ENCODE measurements around the gene PTPRU.
"Not testable (repeated sequence)": the region's sequence is repeated elsewhere in the genome, so short reads cannot be mapped to it uniquely, and the experiment has no call there.

Gene PTPRU

GRCh38 chr1:29282924-29283803 is 46.8 kb downstream of the PTPRU start:
- peak in 1 of 10 donors; percentile 67 for DNase-seq
- intact Hi-C loops (cut with DNase I) = no loop called here

GRCh38 chr1:29283804-29284195 is 47.5 kb downstream of the PTPRU start:
- intact Hi-C loops (cut with DNase I) = no loop called here
- DNase-seq = peak in 1 of 10 donors; percentile 62

- peak in 1 of 10 donors; percentile 52 for DNase-seq
- intact Hi-C loops (cut with DNase I) = no loop called here
These were observed 48.1 kb downstream of the PTPRU start for GRCh38 chr1:29284286-29284960.

- DNase-seq = peak in 1 of 10 donors; percentile 54
- intact Hi-C loops (cut with DNase I) = no loop called here
These were observed 48.7 kb downstream of the PTPRU start for GRCh38 chr1:29284961-29285560.

- peak in 1 of 10 donors; percentile 62 for DNase-seq
- intact Hi-C loops (cut with DNase I) = no loop called here
These were observed 49.4 kb downstream of the PTPRU start for GRCh38 chr1:29285771-29286170.

GRCh38 chr1:29286194-29286767 is 50.0 kb downstream of the PTPRU start:
- intact Hi-C loops (cut with DNase I) = no loop called here
- peak in 1 of 10 donors; percentile 67 for DNase-seq

- peak in 1 of 10 donors; percentile 67 for DNase-seq
- intact Hi-C loops (cut with DNase I) = no loop called here
These were observed 53.2 kb downstream of the PTPRU start for GRCh38 chr1:29289493-29289892.

- intact Hi-C loops (cut with DNase I) = no loop called here
- peak in 1 of 10 donors; percentile 59 for DNase-seq
These were observed 54.2 kb downstream of the PTPRU start for GRCh38 chr1:29290414-29290985.

GRCh38 chr1:29291756-29292155 is 55.4 kb downstream of the PTPRU start:
- intact Hi-C loops (cut with DNase I) = no loop called here
- peak in 1 of 10 donors; percentile 53 for DNase-seq

GRCh38 chr1:29292344-29292743 is 56.0 kb downstream of the PTPRU start:
- peak in 1 of 10 donors; percentile 5 for DNase-seq
- intact Hi-C loops (cut with DNase I) = no loop called here

GRCh38 chr1:29297450-29297849 is 61.1 kb downstream of the PTPRU start:
- intact Hi-C loops (cut with DNase I) = no loop called here
- peak in 2 of 10 donors; percentile 12 to 52 for DNase-seq

- intact Hi-C loops (cut with DNase I) = no loop called here
- peak in 1 of 10 donors; percentile 25 for DNase-seq
These were observed 61.9 kb downstream of the PTPRU start for GRCh38 chr1:29298246-29298645.

- peak in 2 of 10 donors; percentile 41 to 77 for DNase-seq
These were observed 63.1 kb downstream of the PTPRU start for GRCh38 chr1:29299446-29299845.

GRCh38 chr1:29301732-29302131 is 65.4 kb downstream of the PTPRU start:
- intact Hi-C loops (cut with DNase I) = not testable (repeated sequence)
- DNase-seq = peak in 2 of 10 donors; percentile 7 to 8

More at GRCh38 chr1:29299446-29299845, 63.1 kb downstream of the PTPRU start:
- intact Hi-C loops (cut with DNase I) = no loop called here

- intact Hi-C loops (cut with DNase I) = no loop called here
- peak in 1 of 10 donors; percentile 79 for DNase-seq
These were observed 67.1 kb downstream of the PTPRU start for GRCh38 chr1:29303201-29304024.

GRCh38 chr1:29304025-29304684 is 67.8 kb downstream of the PTPRU start:
- intact Hi-C loops (cut with DNase I) = no loop called here
- no peak for DNase-seq

- intact Hi-C loops (cut with DNase I) = no loop called here
- DNase-seq = peak in 1 of 10 donors; percentile 62
These were observed 69.6 kb downstream of the PTPRU start for GRCh38 chr1:29305943-29306342.

- intact Hi-C loops (cut with DNase I) = no loop called here
- peak in 1 of 10 donors; percentile 78 for DNase-seq
These were observed 70.3 kb downstream of the PTPRU start for GRCh38 chr1:29306471-29307140.
